GM21390 (cell line): ENCODE measurements around the gene TIMM29.
"Not testable (repeated sequence)": the region's sequence is repeated elsewhere in the genome, so short reads cannot be mapped to it uniquely, and the experiment has no call there.

ENCODE experiments used
- ATAC-seq: cut with Tn5 transposase; IDR thresholded peaks from one replicate; pipeline ENCODE4 v1.9.1; 2021; ENCODE audit not compliant: unreplicated experiment

Gene TIMM29

DNA sequence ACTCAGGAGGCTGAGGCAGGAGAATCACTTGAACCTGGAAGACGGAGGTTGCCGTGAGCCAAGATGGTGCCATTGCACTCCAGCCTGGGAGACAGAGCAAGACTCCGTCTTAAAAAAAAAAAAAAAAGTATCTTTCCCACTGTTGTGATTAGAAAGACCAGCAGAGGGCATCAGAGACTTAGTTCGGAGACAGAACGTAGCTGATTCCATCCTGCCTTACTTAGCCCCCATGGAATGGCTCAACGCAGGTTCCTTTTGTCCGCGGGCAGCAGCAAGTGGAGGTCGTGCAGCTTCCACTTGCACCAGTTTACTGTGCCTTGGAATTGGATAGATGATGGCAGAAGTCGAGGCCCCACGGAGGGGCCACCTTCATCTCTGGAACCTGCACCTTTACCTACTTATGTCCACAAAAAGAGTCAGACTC, 8.1 kb downstream of the TIMM29 start:
- no peak for ATAC-seq

- ATAC-seq: not testable (repeated sequence)
These were observed 13.0 kb downstream of the TIMM29 start for GRCh38 chr19:10941649-10942048.

DNA sequence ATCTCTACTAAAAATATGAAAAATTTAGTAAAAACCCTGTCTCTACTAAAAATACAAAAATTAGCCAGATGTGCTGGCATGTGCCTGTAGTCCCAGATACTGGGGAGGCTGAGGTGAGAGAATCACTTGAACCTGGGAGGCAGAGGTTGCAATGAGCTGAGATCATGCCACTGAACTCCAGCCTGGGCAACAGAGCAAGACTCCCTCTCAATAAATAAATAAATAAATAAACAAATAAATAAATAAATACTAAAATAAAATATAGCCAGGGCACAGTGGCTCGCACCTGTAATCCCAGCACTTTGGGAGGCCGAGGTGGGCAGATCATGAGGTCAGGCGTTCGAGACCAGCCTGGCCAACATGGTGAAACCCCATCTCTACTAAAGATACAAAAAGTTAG, 14.8 kb downstream of the TIMM29 start:
- not testable (repeated sequence) for ATAC-seq

DNA sequence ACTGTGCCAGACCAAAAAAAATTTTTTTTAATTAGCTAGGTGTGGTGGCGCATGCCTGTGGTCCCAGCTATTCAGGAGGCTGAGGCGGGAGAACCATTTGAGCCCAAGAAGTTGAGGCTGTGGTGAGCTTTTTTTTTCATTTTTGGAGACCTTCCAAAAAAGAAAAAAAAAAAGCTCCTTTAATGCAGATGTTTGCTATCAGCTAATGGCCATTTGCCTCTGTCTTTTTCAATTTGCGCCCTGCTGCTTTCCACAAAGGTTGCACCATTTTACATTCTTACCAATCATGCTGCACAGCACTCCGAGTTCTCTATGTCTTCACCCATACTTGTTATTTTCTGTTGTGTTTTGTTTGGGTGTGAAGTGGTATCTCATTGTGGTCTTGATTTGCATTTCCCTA, 16.7 kb downstream of the TIMM29 start:
- no peak for ATAC-seq

- ATAC-seq: no peak
These were observed 18.5 kb downstream of the TIMM29 start for GRCh38 chr19:10946958-10947657.

DNA sequence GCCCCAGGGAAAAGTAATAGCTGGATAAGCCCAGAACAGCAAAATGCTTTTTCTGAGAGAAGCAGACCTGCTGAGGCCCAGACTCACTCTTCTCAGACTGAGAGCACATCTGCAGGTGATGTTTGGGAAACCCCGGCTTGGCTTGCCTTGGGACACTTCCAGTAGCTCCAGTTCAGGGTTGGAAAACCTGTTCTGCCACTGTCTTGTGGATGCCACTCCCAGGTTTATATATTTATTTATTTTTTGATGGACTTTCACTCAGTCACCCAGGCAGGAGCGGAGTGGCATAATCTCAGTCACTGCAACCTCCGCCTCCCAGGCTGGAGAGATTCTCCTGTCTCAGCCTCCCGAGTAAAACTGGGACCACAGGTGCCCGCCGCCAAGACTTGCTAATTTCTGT, 24.2 kb downstream of the TIMM29 start:
- no peak for ATAC-seq

DNA sequence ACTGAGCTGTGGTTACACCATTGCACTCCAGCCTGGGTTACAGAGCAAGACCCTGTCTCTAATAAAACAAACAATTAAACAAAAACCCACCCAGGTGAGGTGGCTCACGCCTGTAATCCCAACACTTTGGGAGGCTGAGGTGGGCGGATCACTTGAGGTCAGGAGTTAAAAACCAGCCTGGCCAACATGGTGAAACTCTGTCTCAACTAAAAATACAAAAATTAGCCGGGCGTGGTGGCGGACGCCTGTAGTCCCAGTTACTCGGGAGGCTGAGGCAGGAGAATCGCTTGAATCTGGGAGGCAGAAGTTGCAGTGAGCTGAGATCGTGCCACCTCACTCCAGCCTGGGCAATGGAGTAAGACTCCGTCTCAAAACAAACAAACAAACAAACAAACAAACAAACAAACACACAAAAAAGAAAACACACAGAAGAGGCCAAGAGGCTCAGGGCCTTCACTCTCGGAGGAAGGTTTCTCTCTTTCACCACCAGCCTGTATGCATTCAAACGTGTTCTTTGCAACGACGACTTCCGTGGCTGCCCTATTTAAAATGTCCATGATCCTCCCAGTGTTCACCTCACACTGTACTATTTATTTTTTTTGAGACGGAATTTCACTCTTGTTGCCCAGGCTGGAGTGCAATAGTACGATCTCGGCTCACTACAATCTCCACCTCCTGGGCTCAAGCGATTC, 30.8 kb downstream of the TIMM29 start:
- not testable (repeated sequence) for ATAC-seq

DNA sequence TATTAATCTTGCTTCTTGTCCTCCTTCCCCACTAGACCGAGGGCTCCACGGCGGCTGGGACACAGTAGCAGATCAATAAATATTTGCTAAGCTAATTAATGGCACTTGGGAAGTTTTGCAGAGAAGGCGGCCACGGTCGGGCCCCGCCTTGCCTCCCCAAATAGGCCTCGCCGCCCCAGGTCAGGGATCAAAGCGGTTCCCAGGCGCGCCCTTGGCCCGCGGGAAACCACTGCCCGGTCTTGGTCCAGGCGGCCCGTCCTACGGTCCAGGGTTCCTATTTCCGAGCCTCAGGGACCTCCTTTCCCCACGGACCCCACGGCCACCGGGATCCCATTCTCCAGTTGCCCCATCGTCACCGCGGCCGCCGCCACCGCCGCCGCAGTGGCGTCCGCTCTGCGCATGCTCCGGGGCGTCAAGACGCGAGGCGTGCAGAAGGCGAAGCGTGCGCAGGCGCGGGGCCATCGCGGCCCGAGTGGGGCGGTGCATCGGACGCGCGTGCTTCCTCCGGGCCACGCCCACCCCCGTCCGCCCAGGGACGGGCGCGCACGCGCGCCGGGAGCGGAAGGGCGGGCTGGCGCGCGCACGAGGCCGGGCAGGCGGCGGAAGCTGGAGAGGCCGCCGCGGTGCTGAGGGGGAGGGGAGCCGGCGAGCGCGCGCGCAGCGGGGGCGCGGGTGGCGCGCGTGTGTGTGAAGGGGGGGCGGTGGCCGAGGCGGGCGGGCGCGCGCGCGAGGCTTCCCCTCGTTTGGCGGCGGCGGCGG, 31.9 kb downstream of the TIMM29 start, which contains the start of gene SMARCA4:
Gene SMARCA4, plus strand, starts transcription at position 717 of the 759 bp plus-strand sequence. CDS start 23,122 bp downstream, outside the sequence.
- peak; percentile 60 for ATAC-seq

DNA sequence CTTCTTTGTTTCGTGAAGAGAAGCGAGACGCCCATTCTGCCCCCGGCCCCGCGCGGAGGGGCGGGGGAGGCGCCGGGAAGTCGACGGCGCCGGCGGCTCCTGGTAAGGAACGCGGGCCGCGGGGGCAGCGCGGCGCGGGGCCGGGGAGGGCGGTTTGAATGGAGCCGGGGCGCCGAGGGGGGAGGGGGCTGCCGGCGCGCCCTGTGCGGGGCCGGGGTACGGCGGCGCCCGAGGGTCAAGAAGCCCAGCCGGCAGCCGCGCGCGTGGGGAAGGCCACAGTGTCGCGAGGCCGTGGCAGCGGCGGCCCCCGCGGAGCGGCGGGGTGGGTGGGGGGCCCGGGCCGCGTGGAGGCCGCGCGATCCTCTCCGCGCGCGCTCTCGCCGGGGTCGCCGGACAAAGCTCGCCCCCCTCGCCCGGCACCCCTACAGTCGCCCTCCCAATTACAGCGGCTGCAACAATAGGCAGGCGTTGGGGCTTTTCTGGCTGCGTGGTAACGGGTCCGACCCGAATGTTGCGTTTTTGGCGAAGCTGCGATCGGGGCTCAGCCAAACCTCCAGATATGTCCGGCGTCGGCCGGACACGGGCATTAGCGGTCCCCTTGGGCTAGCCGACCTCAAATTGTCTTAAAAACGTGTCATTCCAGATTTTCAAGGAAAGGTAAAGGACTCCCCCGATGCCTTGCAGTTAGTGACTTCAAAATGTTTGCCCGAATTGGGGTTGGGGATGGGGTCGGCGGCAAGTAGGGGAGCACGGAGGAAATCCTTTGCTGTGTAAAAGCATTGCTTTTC, 32.7 kb downstream of the TIMM29 start:
- ATAC-seq: peak; percentile 22

DNA sequence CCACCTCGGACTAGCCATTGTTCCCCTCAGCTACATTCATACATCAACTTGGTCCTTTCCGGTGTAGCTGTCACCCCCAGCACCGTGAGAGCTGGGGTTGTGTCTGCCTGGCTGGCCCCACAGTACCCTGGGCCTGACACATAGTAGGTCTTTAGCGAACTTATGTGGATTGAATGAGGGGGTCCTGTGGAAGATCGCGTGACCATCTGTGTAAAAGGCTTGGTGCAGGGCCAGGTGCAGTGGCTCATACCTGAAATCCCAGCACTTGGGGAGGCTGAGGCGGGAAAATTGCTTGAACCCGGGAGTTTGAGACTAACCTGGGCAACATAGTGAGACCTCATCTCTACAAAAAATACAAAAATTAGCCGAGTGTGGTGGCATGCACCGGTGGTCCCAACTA, 34.3 kb downstream of the TIMM29 start:
- no peak for ATAC-seq

DNA sequence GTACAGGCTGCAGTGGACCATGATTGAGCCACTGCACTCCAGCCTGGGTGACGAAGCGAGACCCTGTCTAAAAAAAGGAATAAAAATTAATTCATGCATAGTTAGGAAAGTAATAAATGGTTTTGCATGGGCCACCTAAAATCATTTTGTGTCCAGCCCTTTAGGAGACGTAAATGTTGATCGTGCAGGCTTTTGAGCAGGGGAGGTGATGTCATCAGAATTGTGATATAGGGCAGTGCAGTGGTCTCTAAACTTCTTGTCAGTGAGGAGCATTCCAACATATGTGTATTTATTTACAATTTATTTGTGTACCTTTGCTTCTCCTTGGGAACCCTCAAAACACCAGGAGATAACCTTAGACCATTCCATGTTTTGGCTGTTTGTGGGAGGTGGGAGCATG, 35.3 kb downstream of the TIMM29 start:
- no peak for ATAC-seq

- ATAC-seq: no peak
These were observed 36.3 kb downstream of the TIMM29 start for GRCh38 chr19:10964903-10965302.

- ATAC-seq: no peak
These were observed 36.8 kb downstream of the TIMM29 start for GRCh38 chr19:10965398-10965797.

DNA sequence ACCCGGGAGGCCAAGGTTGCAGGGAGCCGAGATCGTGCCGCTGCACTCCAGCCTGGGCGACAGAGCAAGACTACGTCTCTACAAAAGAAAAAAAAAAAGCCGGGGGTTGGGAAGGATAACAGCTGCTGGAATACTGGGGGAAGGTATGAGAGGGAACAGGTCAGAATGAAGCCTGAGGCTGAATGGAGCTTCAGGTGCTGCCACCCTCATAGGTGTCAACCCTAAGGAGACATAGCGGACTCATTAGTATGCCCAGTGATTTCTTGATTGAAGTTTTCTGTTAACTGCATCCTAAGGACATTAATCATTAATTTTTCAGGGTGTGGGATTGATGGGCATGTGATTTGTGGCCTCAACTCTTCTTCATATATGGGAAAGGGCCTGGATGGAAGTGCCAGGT, 38.2 kb downstream of the TIMM29 start:
- no peak for ATAC-seq

- no peak for ATAC-seq
These were observed 40.0 kb downstream of the TIMM29 start for GRCh38 chr19:10968527-10969135.

- no peak for ATAC-seq
These were observed 42.6 kb downstream of the TIMM29 start for GRCh38 chr19:10971107-10971726.

DNA sequence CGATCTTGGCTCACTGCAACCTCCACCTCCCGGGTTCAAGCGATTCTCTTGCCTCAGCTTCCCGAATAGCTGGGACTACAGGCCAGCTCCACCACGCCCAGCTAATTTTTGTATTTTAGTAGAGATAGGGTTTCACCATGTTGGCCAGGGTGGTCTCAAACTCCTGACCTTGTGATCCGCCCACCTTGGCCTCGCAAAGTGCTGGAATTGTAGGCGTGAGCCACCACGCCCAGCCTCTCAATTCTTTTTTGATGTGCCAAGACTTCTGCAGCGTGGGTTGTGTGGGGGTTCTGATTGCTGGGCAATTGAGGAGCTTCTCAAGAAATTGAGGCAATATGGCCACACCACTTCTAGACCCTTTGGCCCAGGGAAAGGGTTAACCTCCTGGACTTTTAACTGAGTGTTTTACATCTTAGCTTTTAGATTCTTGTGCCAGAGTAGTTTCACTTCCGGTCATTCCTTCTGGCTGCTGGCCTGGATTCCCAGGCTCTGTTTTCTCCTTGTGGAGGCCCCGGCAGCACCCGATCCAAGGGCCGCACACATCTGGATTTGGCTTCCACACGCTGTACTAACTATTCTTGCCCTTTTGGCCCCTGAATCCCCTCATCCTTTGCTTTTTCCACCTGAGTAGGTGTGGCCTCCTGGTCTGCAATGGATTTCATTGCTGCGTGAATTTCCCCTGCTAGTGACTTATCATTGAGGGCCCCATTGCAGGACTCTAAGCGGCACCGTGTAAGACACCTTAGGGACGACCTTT, 46.9 kb downstream of the TIMM29 start:
- ATAC-seq: no peak

- no peak for ATAC-seq
These were observed 47.7 kb downstream of the TIMM29 start for GRCh38 chr19:10976131-10976892.

- ATAC-seq: no peak
These were observed 49.1 kb downstream of the TIMM29 start for GRCh38 chr19:10977742-10978092.
